Neuronal stem cell (in vitro differentiated cells): Measurements from ENCODE around the gene TOPBP1.

ENCODE experiments used
- DNase-seq: peaks from one replicate; pipeline ENCODE4 v3.0.0-alpha.2; 2013; ENCODE audit warnings: low spot score
- H2AFZ ChIP-seq: one replicate; pipeline ENCODE4 v1.6.1; 2013; ENCODE audit warnings: mild to moderate bottlenecking, low read length, inconsistent platforms
- H2AK5ac ChIP-seq: 2 replicates; pipeline ENCODE4 v1.6.1; 2013; ENCODE audit warnings: low read depth, mild to moderate bottlenecking, inconsistent platforms, low read length, moderate library complexity, mixed read lengths
- H2BK120ac ChIP-seq: 2 replicates; pipeline ENCODE4 v1.6.1; 2013; ENCODE audit warnings: low read depth, mild to moderate bottlenecking, inconsistent platforms, low read length, moderate library complexity, mixed read lengths
- H2BK12ac ChIP-seq: one replicate; pipeline ENCODE4 v1.6.1; 2013; ENCODE audit warnings: low read length, inconsistent platforms
- H2BK15ac ChIP-seq: 2 replicates; pipeline ENCODE4 v1.6.1; 2013; ENCODE audit warnings: mild to moderate bottlenecking, low read length, inconsistent platforms, mixed read lengths
- H2BK5ac ChIP-seq: one replicate; pipeline ENCODE4 v1.6.1; 2013; ENCODE audit warnings: inconsistent platforms, mild to moderate bottlenecking, low read length, moderate library complexity
- H3K14ac ChIP-seq: one replicate; pipeline ENCODE4 v1.6.1; 2013; ENCODE audit warnings: low read length, inconsistent platforms
- H3K18ac ChIP-seq: 2 replicates; pipeline ENCODE4 v1.6.1; 2013; ENCODE audit warnings: low read length, inconsistent platforms
- H3K23ac ChIP-seq: 2 replicates; pipeline ENCODE4 v1.6.1; 2013; ENCODE audit warnings: low read depth, mild to moderate bottlenecking, mixed read lengths, low read length, inconsistent platforms; ENCODE audit not compliant: poor library complexity
- H3K27ac ChIP-seq: replicated peaks from 3 replicates; pipeline ENCODE4 v1.5.1; 2013; ENCODE audit warnings: low read length, inconsistent platforms
- H3K27me3 ChIP-seq, 3 experiments: 2 replicates each; pipeline ENCODE4 v1.6.1; 2013; ENCODE audit warnings: low read length in 3 of 3, mild to moderate bottlenecking in 2 of 3, inconsistent platforms in 1 of 3, low read depth in 1 of 3, mixed read lengths in 1 of 3, moderate library complexity in 1 of 3; ENCODE audit not compliant: control insufficient read depth in 3 of 3, insufficient read depth in 3 of 3
- H3K36me3 ChIP-seq, 2 donors: replicated peaks in 1 of 2; 2 replicates each; pipeline ENCODE4 v1.6.1; 2013; ENCODE audit warnings: low read length in 2 of 2; ENCODE audit not compliant: control insufficient read depth in 2 of 2, insufficient read depth in 2 of 2
- H3K4ac ChIP-seq: 2 replicates; pipeline ENCODE4 v1.6.1; 2013; ENCODE audit warnings: inconsistent platforms, mild to moderate bottlenecking, low read length, moderate library complexity
- H3K4me1 ChIP-seq, 2 donors: 1 replicate in 1 of 2; 2 replicates in 1 of 2; pipeline ENCODE4 v1.6.1; 2013; ENCODE audit warnings: low read length in 2 of 2, low read depth in 1 of 2; ENCODE audit not compliant: control insufficient read depth in 2 of 2, insufficient read depth in 1 of 2
- H3K4me2 ChIP-seq: one replicate; pipeline ENCODE4 v1.6.1; 2013; ENCODE audit warnings: mild to moderate bottlenecking, low read length, inconsistent platforms; ENCODE audit not compliant: insufficient read depth, poor library complexity, severe bottlenecking
- H3K4me3 ChIP-seq, 2 donors: 2 replicates each; pipeline ENCODE4 v1.5.1; 2013; ENCODE audit warnings: low read length in 2 of 2, mild to moderate bottlenecking in 2 of 2, inconsistent platforms in 1 of 2, moderate library complexity in 1 of 2
- H3K79me1 ChIP-seq: one replicate; pipeline ENCODE4 v1.6.1; 2013; ENCODE audit warnings: low read depth, mild to moderate bottlenecking, inconsistent platforms, low read length, moderate library complexity
- H3K9ac ChIP-seq: one replicate; pipeline ENCODE4 v1.6.1; 2013; ENCODE audit warnings: mild to moderate bottlenecking, low read depth, low read length, inconsistent platforms; ENCODE audit not compliant: poor library complexity
- H3K9me3 ChIP-seq, 2 donors: replicated peaks in 1 of 2; 2 replicates each; pipeline versions ENCODE3 to v1.6.1; 2013; ENCODE audit warnings: low read length in 2 of 2, mild to moderate bottlenecking in 2 of 2, inconsistent platforms in 1 of 2, low read depth in 1 of 2, mixed read lengths in 1 of 2, moderate library complexity in 1 of 2; ENCODE audit not compliant: control insufficient read depth in 2 of 2, insufficient read depth in 1 of 2
- H4K8ac ChIP-seq: one replicate; pipeline ENCODE4 v1.6.1; 2013; ENCODE audit warnings: low read depth, mild to moderate bottlenecking, inconsistent platforms, low read length, moderate library complexity
- H4K91ac ChIP-seq: one replicate; pipeline ENCODE4 v1.6.1; 2013; ENCODE audit warnings: low read length, low read depth, mild to moderate bottlenecking, inconsistent platforms; ENCODE audit not compliant: poor library complexity
- WGBS, 2 donors: extraction: QIAGEN DNeasy Blood & Tissue Kit; methylation state at CpG; one replicate each; pipeline ENCODE4 v1.1.7; 2013; ENCODE audit warnings: missing lambda C conversion rate in 2 of 2, mixed read lengths in 1 of 2; ENCODE audit not compliant: insufficient read length in 2 of 2, insufficient replicate concordance in 1 of 2; ENCODE audit errors: extremely low coverage in 2 of 2; 5-methylcytosine and 5-hydroxymethylcytosine counted together

The TOPBP1 gene

GRCh38 chr3:133599280-133599679 lies 62.5 kb downstream of the TOPBP1 start:
- no peaks in the 10 kb centered on the region for H3K79me1 ChIP-seq
- H3K9ac ChIP-seq, result no peak overlapping the region
- no peak overlapping the region for H3K14ac ChIP-seq
- no peak overlapping the region for H2BK5ac ChIP-seq
- H3K18ac ChIP-seq, result no peak overlapping the region
- H3K9me3 ChIP-seq, result no peaks in the 10 kb centered on the region
- H3K4ac ChIP-seq, result no peak overlapping the region
- H2BK120ac ChIP-seq, result no peak overlapping the region
- no peak overlapping the region for H3K4me2 ChIP-seq
- H3K36me3 ChIP-seq, result peaks cover 0 to 55% of the 10 kb centered on the region in 2 donors
- no peak overlapping the region for H4K8ac ChIP-seq
- no peak overlapping the region for H3K4me3 ChIP-seq
- H3K27me3 ChIP-seq, result no peaks in the 10 kb centered on the region
- no peak overlapping the region for H2AFZ ChIP-seq
- no peak overlapping the region for H4K91ac ChIP-seq
- WGBS, 2 donors, result no CpG with 5 or more reads among the region's 2 CpGs
- no peak for DNase-seq
- no peak overlapping the region for H3K23ac ChIP-seq
- H2BK15ac ChIP-seq, result no peak overlapping the region
- no peak overlapping the region for H2BK12ac ChIP-seq
- H3K4me1 ChIP-seq, result no peaks in the 10 kb centered on the region
- H3K27ac ChIP-seq, result no peak overlapping the region
- no peak overlapping the region for H2AK5ac ChIP-seq

GRCh38 chr3:133598405-133598804 lies 63.3 kb downstream of the TOPBP1 start:
- H3K14ac ChIP-seq, result no peak overlapping the region
- no peak overlapping the region for H3K4ac ChIP-seq
- no peaks in the 10 kb centered on the region for H3K4me1 ChIP-seq
- no peak overlapping the region for H2BK120ac ChIP-seq
- no peak overlapping the region for H4K91ac ChIP-seq
- H3K9ac ChIP-seq, result no peak overlapping the region
- H3K18ac ChIP-seq, result no peak overlapping the region
- H2AFZ ChIP-seq, result no peak overlapping the region
- DNase-seq, result no peak
- H3K79me1 ChIP-seq, result no peaks in the 10 kb centered on the region
- no peak overlapping the region for H2BK15ac ChIP-seq
- H3K23ac ChIP-seq, result no peak overlapping the region
- H2BK12ac ChIP-seq, result no peak overlapping the region
- H3K4me2 ChIP-seq, result no peak overlapping the region
- peaks cover 0 to 50% of the 10 kb centered on the region in 2 donors for H3K36me3 ChIP-seq
- H4K8ac ChIP-seq, result no peak overlapping the region
- no peak overlapping the region for H2BK5ac ChIP-seq
- H2AK5ac ChIP-seq, result no peak overlapping the region
- H3K27ac ChIP-seq, result no peak overlapping the region
- no peaks in the 10 kb centered on the region for H3K27me3 ChIP-seq
- H3K9me3 ChIP-seq, result no peaks in the 10 kb centered on the region
- WGBS, 2 donors, result no CpG with 5 or more reads among the region's 3 CpGs
- no peak overlapping the region for H3K4me3 ChIP-seq

- H2BK15ac ChIP-seq, result no peak overlapping the region
- no peak overlapping the region for H3K27ac ChIP-seq
- no peak overlapping the region for H2BK12ac ChIP-seq
- no peak overlapping the region for H3K4ac ChIP-seq
- no peak for DNase-seq
- no CpG with 5 or more reads among the region's 1 CpG for WGBS, 2 donors
- H3K9me3 ChIP-seq, result no peaks in the 10 kb centered on the region
- no peak overlapping the region for H3K9ac ChIP-seq
- no peaks in the 10 kb centered on the region for H3K27me3 ChIP-seq
- no peak overlapping the region for H3K4me2 ChIP-seq
- no peak overlapping the region for H3K18ac ChIP-seq
- H3K36me3 ChIP-seq, result peaks cover 0 to 23% of the 10 kb centered on the region in 2 donors
- no peak overlapping the region for H2AK5ac ChIP-seq
- no peaks in the 10 kb centered on the region for H3K4me1 ChIP-seq
- H2BK120ac ChIP-seq, result no peak overlapping the region
- no peaks in the 10 kb centered on the region for H3K79me1 ChIP-seq
- no peak overlapping the region for H3K4me3 ChIP-seq
- no peak overlapping the region for H4K8ac ChIP-seq
- no peak overlapping the region for H2BK5ac ChIP-seq
- H3K14ac ChIP-seq, result no peak overlapping the region
- H3K23ac ChIP-seq, result no peak overlapping the region
- no peak overlapping the region for H2AFZ ChIP-seq
- no peak overlapping the region for H4K91ac ChIP-seq
Observed at GRCh38 chr3:133595341-133595740, 66.4 kb downstream of the TOPBP1 start.

DNA sequence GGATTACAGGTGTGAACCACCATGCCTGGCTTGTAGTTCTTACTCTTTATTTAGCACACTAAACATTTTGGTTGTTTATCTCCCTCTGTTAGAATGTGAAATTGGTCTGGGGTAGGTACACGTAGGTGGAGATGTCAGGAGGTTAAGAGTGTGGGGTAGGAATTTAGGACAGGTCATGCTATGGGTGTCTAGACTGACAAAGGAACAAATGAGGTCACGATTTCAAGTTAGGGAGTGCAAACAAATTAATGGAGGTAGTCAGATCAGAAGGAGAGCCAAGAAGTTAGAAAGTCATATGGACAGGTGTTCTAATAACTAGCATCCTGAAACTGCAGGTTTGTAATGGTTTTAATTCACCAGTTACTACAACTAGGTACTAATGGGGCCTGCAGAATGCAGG lies 68.5 kb downstream of the TOPBP1 start:
- H3K4ac ChIP-seq, result no peak overlapping the region
- no peak overlapping the region for H3K4me3 ChIP-seq
- no peak overlapping the region for H2BK15ac ChIP-seq
- H2BK12ac ChIP-seq, result no peak overlapping the region
- no peaks in the 10 kb centered on the region for H3K9me3 ChIP-seq
- no peak overlapping the region for H2BK5ac ChIP-seq
- no peaks in the 10 kb centered on the region for H3K4me1 ChIP-seq
- no peak overlapping the region for H4K91ac ChIP-seq
- H3K79me1 ChIP-seq, result no peaks in the 10 kb centered on the region
- H3K36me3 ChIP-seq, result peaks cover 7 to 29% of the 10 kb centered on the region in 2 donors
- no peak overlapping the region for H3K18ac ChIP-seq
- no peak overlapping the region for H3K4me2 ChIP-seq
- no peak overlapping the region for H2BK120ac ChIP-seq
- no peak overlapping the region for H2AK5ac ChIP-seq
- DNase-seq, result no peak
- no peaks in the 10 kb centered on the region for H3K27me3 ChIP-seq
- WGBS, 2 donors, result no CpG with 5 or more reads among the region's 2 CpGs
- H3K9ac ChIP-seq, result no peak overlapping the region
- no peak overlapping the region for H3K27ac ChIP-seq
- no peak overlapping the region for H2AFZ ChIP-seq
- no peak overlapping the region for H4K8ac ChIP-seq
- H3K14ac ChIP-seq, result no peak overlapping the region
- no peak overlapping the region for H3K23ac ChIP-seq
